ENCODE measurements around the gene PRKG2. TPM values are rescaled to one million over a fixed set of nuclear protein-coding genes. Genes with fewer than 3 reads are reported as not detected.

PRKG2 gene
- total and polyA plus RNA-seq, 10 of the 15 experiments (the other 5 are each of a cell fraction or from before 2014, with no cell fraction given): not detected

DNA sequence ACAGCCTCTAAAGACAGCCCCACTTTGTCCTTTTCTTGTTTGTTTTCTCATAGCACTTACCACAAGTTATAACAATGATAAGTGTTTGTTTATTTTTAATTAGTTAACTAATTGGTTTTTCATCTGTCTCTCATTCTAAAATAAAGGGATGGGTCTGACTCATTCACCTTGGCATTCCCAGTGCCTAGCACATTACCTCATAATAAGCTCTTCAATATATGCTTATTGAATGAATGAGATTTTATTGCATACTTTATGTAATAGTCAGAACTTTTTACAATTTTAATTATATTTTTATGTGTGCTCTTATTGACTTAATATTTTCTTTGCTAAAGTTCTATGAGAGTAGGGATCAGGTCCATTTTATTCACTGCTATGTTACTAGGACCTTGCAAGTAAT is 22.8 kb upstream of the PRKG2 start:
- ATAC-seq (no peak), DNase-seq (ENCODE audit: low read depth, low spot score) (no peak), FAIRE-seq (no peak)
- in situ Hi-C loops (cut with MboI): no loop called here
- ChIA-PET RAD21 (ENCODE audit: unreplicated experiment) (no interaction called here), SMC1A (ENCODE audit: uncharacterized antibody, unreplicated experiment) (no interaction called here), CTCF (no interaction called here), POLR2A (no interaction called here)
- no peaks in the 10 kb centered on the region for H3K9me3 ChIP-seq (replicated peaks; ENCODE audit: control insufficient read depth, insufficient read depth, low read length)
- H3K4me2 ChIP-seq (ENCODE audit: control insufficient read depth, insufficient read depth): no peak overlapping the region
- BruUV-seq (replicated peaks): no TSS peak
- H4K20me1 ChIP-seq (ENCODE audit: control insufficient read depth, insufficient read depth): no peaks in the 10 kb centered on the region
- H3K27ac ChIP-seq (ENCODE audit: control insufficient read depth, insufficient read depth): no peak overlapping the region
- no peaks in the 10 kb centered on the region for H3K27me3 ChIP-seq (replicated peaks in 1 of 2; ENCODE audit: control insufficient read depth in 2 of 2, insufficient read depth in 2 of 2, low read length in 1 of 2)
- no peak for TF ChIP-seq NFYA (IDR thresholded peaks at IDR 0.05; ENCODE audit: borderline replicate concordance, low read depth, low read length)
- no peaks in the 10 kb centered on the region for H3K36me3 ChIP-seq (ENCODE audit: control insufficient read depth in 2 of 2, insufficient read depth in 2 of 2, low read length in 1 of 2)
- intact Hi-C loops (cut with micrococcal nuclease; ENCODE audit: unreplicated experiment): no loop called here
- H3K9ac ChIP-seq (ENCODE audit: control insufficient read depth, insufficient read depth, low read length): no peak overlapping the region
- H3K4me3 ChIP-seq: no peak overlapping the region
- no peaks in the 10 kb centered on the region for H3K4me1 ChIP-seq (ENCODE audit: control insufficient read depth, insufficient read depth, low read length)
- H2AFZ ChIP-seq (ENCODE audit: control insufficient read depth, low read depth, low read length): no peak overlapping the region
- no peaks in the 10 kb centered on the region for H3K79me2 ChIP-seq (ENCODE audit: control insufficient read depth, insufficient read depth, low read length)

DNA sequence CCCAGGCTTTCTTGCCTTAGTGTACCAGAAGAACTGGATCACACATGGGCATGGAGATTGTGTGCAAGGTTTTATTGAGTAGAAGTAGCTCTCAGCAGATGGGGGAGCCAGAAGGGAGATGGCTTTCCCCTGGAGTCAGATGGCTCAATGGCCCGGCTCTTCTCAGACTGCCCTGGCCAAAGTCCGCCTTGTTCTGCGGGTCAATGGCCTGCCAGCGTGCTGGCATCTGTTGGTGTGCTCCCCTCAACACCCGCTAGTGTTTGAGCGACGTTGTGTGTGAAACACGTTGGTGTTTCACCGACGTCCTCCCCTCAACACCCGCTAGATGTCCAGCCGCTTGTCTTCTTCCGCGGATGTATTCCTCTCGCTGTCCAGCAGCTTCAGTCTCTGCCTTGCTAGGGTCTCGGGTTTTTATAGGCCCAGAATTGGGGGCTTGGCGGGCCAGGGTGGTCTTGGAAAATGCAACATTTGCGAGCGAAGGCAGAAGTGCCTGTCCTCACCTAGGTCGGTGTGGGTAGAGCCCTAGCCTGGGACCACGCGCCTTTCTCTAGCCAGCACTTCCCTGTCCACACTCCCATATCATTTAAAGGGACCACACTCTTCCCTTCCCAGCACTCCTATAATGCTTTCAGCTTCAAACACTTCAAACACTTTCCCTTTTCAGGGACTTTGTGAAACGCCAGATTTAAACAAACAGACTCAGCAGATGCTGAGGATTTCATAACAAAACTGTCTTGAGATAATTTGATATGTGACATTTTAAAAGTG is 21.1 kb upstream of the PRKG2 start:
- Histone ChIP-seq H3K4me1 (ENCODE audit: control insufficient read depth, insufficient read depth, low read length) (no peaks in the 10 kb centered on the region), H3K27me3 (replicated peaks in 1 of 2; ENCODE audit: control insufficient read depth in 2 of 2, insufficient read depth in 2 of 2, low read length in 1 of 2) (no peaks in the 10 kb centered on the region), H4K20me1 (ENCODE audit: control insufficient read depth, insufficient read depth) (no peaks in the 10 kb centered on the region), H3K4me2 (ENCODE audit: control insufficient read depth, insufficient read depth) (no peak overlapping the region), H3K79me2 (ENCODE audit: control insufficient read depth, insufficient read depth, low read length) (no peaks in the 10 kb centered on the region), H3K9ac (ENCODE audit: control insufficient read depth, insufficient read depth, low read length) (no peak overlapping the region), H3K9me3 (replicated peaks; ENCODE audit: control insufficient read depth, insufficient read depth, low read length) (no peaks in the 10 kb centered on the region; the same call in 2 of the 3 replicates), H2AFZ (ENCODE audit: control insufficient read depth, low read depth, low read length) (no peak overlapping the region), H3K4me3 (no peak overlapping the region), H3K36me3 (ENCODE audit: control insufficient read depth in 2 of 2, insufficient read depth in 2 of 2, low read length in 1 of 2) (no peaks in the 10 kb centered on the region), H3K27ac (ENCODE audit: control insufficient read depth, insufficient read depth) (no peak overlapping the region)
- TF ChIP-seq, protein P1, sequence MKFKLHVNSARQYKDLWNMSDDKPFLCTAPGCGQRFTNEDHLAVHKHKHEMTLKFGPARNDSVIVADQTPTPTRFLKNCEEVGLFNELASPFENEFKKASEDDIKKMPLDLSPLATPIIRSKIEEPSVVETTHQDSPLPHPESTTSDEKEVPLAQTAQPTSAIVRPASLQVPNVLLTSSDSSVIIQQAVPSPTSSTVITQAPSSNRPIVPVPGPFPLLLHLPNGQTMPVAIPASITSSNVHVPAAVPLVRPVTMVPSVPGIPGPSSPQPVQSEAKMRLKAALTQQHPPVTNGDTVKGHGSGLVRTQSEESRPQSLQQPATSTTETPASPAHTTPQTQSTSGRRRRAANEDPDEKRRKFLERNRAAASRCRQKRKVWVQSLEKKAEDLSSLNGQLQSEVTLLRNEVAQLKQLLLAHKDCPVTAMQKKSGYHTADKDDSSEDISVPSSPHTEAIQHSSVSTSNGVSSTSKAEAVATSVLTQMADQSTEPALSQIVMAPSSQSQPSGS (IDR thresholded peaks at IDR 0.05; ENCODE audit: low read length): no peak
- TF ChIP-seq, protein P2, sequence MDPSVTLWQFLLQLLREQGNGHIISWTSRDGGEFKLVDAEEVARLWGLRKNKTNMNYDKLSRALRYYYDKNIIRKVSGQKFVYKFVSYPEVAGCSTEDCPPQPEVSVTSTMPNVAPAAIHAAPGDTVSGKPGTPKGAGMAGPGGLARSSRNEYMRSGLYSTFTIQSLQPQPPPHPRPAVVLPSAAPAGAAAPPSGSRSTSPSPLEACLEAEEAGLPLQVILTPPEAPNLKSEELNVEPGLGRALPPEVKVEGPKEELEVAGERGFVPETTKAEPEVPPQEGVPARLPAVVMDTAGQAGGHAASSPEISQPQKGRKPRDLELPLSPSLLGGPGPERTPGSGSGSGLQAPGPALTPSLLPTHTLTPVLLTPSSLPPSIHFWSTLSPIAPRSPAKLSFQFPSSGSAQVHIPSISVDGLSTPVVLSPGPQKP (IDR thresholded peaks at IDR 0.05; ENCODE audit: low read depth, low read length): no peak
- no peak for TF ChIP-seq TCF7 (IDR thresholded peaks at IDR 0.05; ENCODE audit: borderline replicate concordance)
- in situ Hi-C loops (cut with MboI): no loop called here
- CTCF ChIA-PET: no interaction called here
- SMC1A ChIA-PET (ENCODE audit: uncharacterized antibody, unreplicated experiment): no interaction called here
- FAIRE-seq (no peak), ATAC-seq (no peak), DNase-seq (ENCODE audit: low read depth, low spot score) (no peak)
- BruUV-seq (replicated peaks): no TSS peak
- POLR2A ChIA-PET: no interaction called here
- RAD21 ChIA-PET (ENCODE audit: unreplicated experiment): no interaction called here
- intact Hi-C loops (cut with micrococcal nuclease; ENCODE audit: unreplicated experiment): no loop called here
- whole genome bisulfite sequencing (ENCODE audit: insufficient coverage, insufficient replicate concordance, low lambda C conversion rate, missing lambda C conversion rate): 64% methylated on average over 23 of the region's 23 CpGs
